NT2/D1 (cell line): ENCODE data around the gene HS6ST3.

Source experiments
- SUZ12 ChIP-seq: IDR thresholded peaks from 2 replicates; pipeline ENCODE4 v1.6.1; 2011; ENCODE audit not compliant: insufficient read length, insufficient read depth; ENCODE audit errors: extremely low read depth
- YY1 ChIP-seq: IDR thresholded peaks from 2 replicates; pipeline ENCODE4 v1.6.1; 2011; ENCODE audit not compliant: insufficient read length, insufficient read depth
- ZNF274 ChIP-seq: IDR thresholded peaks from 2 replicates; pipeline ENCODE4 v1.6.1; 2011; ENCODE audit warnings: mild to moderate bottlenecking, low read depth, low read length

DNA sequence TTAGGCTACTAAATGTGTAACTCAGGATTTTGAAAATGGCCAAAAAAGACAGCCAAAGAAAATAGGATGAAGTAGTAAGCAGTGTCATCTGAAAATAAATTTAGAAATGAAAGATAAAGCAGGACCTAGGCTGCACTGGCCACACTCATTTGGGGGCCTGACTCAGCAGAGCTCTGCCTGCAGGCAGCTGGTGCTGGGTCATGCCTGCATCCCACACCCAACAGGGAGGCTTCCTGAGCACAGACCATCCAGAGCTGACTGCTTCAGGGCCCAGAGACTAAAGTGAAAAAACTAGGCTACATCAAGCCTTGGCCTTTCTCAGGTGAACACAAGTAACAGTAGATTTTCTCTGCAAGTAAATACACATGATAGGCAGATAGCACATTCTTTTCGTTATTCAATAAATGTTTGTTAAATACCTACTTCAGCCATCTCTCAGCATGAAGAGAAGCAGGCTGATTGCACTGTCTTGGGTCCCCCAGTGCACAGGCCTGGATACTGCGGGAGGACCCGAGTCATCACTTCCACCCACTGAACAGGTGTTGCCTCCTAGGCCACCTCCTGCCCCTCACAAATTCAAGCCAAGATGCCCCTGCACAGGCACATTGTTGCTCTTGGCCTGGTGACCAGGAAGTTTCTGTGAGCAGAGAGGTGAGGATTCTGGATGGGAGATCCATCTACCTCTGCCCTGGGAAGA, 620.4 kb downstream of the HS6ST3 start:
- TF ChIP-seq YY1 (no peak), ZNF274 (no peak), SUZ12 (no peak)
